ENCODE data around the gene C6orf47.
A peak's percentile ranks its signal among the peaks of the same experiment; 100 is the strongest.

The C6orf47 gene

DNA sequence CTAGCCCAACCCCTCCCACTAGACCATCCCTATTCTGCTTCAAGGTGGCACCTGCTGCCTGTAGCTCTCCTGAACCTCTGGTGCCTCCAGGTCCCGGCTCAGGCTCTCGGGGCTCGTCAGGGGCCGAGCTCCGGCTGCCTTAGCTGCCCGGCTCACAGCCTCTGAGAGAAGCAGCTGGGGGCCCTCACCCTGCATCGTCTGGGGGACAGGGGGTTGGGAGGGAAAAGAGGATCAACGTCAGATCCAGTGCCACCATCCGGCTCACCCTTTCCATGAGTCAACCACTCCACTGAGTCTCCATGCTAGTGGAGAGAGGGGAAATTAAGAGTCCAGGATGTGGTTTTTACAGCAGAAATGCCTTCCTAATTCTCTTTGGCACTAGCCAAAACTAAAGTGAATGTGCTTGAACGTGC is 21.1 kb downstream of the C6orf47 start:
- TF ChIP-seq TAF1 (IDR thresholded peaks at IDR 0.05; ENCODE audit: borderline replicate concordance, insufficient read depth, low read length), result no peak
- no peak for TF ChIP-seq SIN3A (IDR thresholded peaks at IDR 0.05; ENCODE audit: borderline replicate concordance, insufficient read depth, low read length)
- TF ChIP-seq POLR2AphosphoS5 (IDR thresholded peaks at IDR 0.05; ENCODE audit: low read depth, low read length), result peak; percentile 60; the same call in 1 of the 2 replicates
- no peak for TF ChIP-seq FOXP2 (optimal IDR thresholded peaks at IDR 0.05; ENCODE audit: borderline replicate concordance, extremely low read depth, extremely low read length, insufficient read depth)
- TF ChIP-seq, protein P1, sequence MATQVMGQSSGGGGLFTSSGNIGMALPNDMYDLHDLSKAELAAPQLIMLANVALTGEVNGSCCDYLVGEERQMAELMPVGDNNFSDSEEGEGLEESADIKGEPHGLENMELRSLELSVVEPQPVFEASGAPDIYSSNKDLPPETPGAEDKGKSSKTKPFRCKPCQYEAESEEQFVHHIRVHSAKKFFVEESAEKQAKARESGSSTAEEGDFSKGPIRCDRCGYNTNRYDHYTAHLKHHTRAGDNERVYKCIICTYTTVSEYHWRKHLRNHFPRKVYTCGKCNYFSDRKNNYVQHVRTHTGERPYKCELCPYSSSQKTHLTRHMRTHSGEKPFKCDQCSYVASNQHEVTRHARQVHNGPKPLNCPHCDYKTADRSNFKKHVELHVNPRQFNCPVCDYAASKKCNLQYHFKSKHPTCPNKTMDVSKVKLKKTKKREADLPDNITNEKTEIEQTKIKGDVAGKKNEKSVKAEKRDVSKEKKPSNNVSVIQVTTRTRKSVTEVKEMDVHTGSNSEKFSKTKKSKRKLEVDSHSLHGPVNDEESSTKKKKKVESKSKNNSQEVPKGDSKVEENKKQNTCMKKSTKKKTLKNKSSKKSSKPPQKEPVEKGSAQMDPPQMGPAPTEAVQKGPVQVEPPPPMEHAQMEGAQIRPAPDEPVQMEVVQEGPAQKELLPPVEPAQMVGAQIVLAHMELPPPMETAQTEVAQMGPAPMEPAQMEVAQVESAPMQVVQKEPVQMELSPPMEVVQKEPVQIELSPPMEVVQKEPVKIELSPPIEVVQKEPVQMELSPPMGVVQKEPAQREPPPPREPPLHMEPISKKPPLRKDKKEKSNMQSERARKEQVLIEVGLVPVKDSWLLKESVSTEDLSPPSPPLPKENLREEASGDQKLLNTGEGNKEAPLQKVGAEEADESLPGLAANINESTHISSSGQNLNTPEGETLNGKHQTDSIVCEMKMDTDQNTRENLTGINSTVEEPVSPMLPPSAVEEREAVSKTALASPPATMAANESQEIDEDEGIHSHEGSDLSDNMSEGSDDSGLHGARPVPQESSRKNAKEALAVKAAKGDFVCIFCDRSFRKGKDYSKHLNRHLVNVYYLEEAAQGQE (IDR thresholded peaks at IDR 0.05; ENCODE audit: insufficient read depth in 1 of 2, low read depth in 2 of 2, low read length in 2 of 2), result no peak

DNA sequence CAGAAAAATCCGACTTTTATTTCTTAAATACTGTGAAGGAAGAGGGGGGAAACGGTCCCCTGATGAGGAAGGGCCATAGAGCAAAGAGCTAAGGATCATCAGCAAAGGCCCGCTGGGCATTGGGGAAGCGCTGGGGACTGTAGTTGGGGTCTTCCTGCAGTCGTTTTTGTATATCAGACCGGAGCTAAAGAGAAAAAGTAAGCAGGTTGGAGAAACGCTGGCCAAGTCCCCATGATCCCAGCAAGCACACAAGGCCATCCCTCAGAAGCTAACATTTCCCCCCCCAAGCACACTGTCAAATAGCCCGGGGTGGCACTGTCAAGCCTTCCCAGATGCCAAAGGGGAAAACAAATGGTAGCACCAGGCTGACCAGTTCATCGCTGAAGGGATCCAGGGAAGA is 21.5 kb downstream of the C6orf47 start:
- peak; percentile 53 for TF ChIP-seq POLR2AphosphoS5 (IDR thresholded peaks at IDR 0.05; ENCODE audit: low read depth, low read length)
- TF ChIP-seq, protein P1 (IDR thresholded peaks at IDR 0.05; ENCODE audit: insufficient read depth in 1 of 2, low read depth in 2 of 2, low read length in 2 of 2), result no peak

DNA sequence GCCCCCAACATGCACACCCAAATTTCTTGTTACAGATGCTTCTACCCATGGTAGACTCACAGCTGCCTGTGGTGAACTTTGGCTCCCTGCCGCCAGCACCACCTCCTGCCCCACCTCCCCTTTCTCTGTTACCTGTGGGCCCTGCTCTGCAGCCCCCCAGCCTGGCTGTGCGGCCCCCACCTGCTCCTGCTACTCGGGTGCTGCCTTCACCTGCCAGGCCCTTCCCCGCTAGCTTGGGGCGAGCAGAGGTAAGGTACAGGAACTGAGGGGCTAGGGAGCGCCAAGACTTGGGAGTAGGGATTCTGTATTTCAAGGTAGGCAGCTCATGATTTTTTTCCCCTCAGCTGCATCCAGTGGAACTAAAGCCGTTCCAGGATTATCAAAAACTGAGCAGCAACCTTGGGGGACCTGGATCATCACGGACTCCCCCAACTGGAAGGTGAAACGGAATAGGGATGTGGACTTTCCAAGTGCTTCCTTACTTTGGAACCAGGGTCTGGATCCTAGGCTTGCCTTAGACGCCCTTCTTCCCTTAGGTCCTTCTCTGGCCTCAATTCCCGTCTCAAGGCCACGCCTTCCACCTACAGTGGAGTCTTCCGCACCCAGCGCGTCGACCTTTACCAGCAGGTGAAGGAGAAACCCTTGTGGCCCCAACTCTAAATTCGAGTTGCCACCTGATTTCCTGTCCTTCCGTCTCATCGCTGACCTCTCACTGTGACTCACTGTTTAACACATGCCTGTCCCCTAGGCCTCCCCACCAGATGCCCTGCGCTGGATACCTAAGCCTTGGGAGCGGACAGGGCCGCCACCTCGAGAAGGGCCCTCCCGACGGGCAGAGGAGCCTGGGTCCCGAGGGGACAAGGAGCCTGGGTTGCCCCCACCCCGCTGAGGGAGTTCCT is 23.6 kb downstream of the C6orf47 start:
- TF ChIP-seq, protein P1 (IDR thresholded peaks at IDR 0.05; ENCODE audit: insufficient read depth in 1 of 2, low read depth in 2 of 2, low read length in 2 of 2), result no peak
- 0 out of 2 replicates have a peak, but pooled peaks have one; percentile 7 for TF ChIP-seq POLR2AphosphoS5 (IDR thresholded peaks at IDR 0.05; ENCODE audit: low read depth, low read length)

DNA sequence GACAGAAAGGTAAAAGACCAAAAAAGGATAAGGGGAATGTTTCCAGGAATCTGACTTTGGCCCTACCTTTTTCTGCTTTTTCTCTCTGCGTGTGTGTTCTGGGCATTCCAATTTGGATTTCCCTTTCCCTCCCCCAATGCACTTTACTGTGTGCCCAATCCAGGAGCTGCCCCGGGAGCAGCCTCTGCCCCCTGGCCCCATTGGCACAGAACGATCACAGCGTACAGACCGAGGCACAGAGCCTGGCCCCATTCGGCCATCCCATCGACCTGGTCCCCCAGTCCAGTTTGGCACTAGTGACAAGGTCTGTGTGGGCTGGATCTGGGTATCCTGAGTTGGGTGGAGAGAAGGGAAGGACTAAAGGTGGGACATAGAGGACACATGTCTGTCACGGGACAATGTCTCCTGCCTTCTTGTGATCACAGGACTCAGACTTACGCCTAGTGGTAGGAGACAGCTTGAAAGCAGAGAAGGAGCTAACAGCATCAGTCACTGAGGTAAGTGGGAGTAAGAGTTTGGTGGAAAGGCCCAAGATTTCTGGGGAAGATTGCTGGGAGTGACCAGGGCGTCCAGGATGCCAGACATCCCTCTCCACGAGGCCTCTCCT is 25.5 kb downstream of the C6orf47 start:
- TF ChIP-seq FOXP2 (optimal IDR thresholded peaks at IDR 0.05; ENCODE audit: borderline replicate concordance, extremely low read depth, extremely low read length, insufficient read depth) (no peak), POLR2AphosphoS5 (IDR thresholded peaks at IDR 0.05; ENCODE audit: low read depth, low read length) (no peak), TAF1 (IDR thresholded peaks at IDR 0.05; ENCODE audit: borderline replicate concordance, insufficient read depth, low read length) (no peak), SIN3A (IDR thresholded peaks at IDR 0.05; ENCODE audit: borderline replicate concordance, insufficient read depth, low read length) (no peak)
- TF ChIP-seq, protein P1 (IDR thresholded peaks at IDR 0.05; ENCODE audit: insufficient read depth in 1 of 2, low read depth in 2 of 2, low read length in 2 of 2), result no peak

All from PFSK-1 (cell line).